Right atrium auricular region (tissue), 2 donors: Measurements from ENCODE around the gene DNAJB11. TPM values are rescaled to one million over a fixed set of nuclear protein-coding genes. Genes with fewer than 3 reads are reported as not detected.
"Not testable (repeated sequence)": the region's sequence is repeated elsewhere in the genome, so short reads cannot be mapped to it uniquely, and the experiment has no call there.

Experiments used
- DNase-seq: peaks from one replicate; pipeline ENCODE4 v3.0.0-alpha.2; 2019; ENCODE audit warnings: low spot score
- H3K27ac ChIP-seq, 2 donors: fragments of 200-600 bp; sonication (generic); 1 replicate in 1 of 2; 2 replicates in 1 of 2; pipeline ENCODE4 v1.5.1; 2016 to 2019
- H3K27me3 ChIP-seq, 2 donors: fragments of 200-600 bp; sonication (generic); one replicate each; pipeline versions ENCODE4 v1.5.1 to v1.6.0; 2017 to 2019
- H3K36me3 ChIP-seq: fragments of 200-600 bp; sonication (generic); one replicate; pipeline ENCODE4 v1.5.1; 2016
- H3K4me1 ChIP-seq, 2 donors: fragments of 200-600 bp; sonication (generic); one replicate each; pipeline versions ENCODE4 v1.5.1 to v1.6.0; 2017 to 2019
- H3K4me3 ChIP-seq, 2 donors: fragments of 200-600 bp; sonication (generic); 1 replicate in 1 of 2; 2 replicates in 1 of 2; pipeline ENCODE4 v1.5.1; 2017 to 2019; ENCODE audit warnings: mild to moderate bottlenecking in 1 of 2, moderate library complexity in 1 of 2
- H3K9me3 ChIP-seq, 2 donors: fragments of 200-600 bp; sonication (generic); one replicate each; pipeline ENCODE4 v1.5.1; 2019
- total RNA-seq, 2 donors: library from RNA; depleted of rRNA; stranded (reverse); fragments of >200 nt; gene quantifications; one replicate each; pipeline ENCODE4 v1.1.0, GENCODE V29; 2016
- TF ChIP-seq, protein P1 (sequence below), 2 donors: fragments of 200-600 bp; sonication (generic); IDR thresholded peaks; one replicate each; pipeline ENCODE4 v1.5.1; 2019; ENCODE audit warnings: antibody characterized with exemption in 2 of 2

Gene DNAJB11
- total RNA-seq, 2 donors from 2014 or later, result 39.1 to 39.3 TPM

DNA sequence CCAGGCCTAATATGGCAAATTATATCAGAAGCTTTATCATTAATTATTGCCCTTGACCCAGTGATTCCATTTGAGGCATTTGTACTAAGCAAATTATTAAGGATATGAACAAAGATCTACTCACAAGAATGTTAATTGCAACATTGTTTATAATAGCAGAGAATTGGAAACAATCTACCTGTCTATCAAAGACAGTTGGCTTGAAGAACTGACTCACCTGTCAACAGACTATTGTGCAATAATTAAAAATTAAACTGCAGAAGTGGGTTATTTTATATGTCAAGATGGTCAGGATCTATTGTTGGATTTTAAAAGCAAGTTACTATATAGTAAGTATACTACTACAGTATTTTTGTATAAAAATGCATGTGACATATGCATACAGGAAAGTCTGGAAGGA lies 63.0 kb downstream of the DNAJB11 start:
- H3K27ac ChIP-seq, result no peak overlapping the region
- no peaks in the 10 kb centered on the region for H3K9me3 ChIP-seq
- H3K27me3 ChIP-seq, result no peaks in the 10 kb centered on the region
- TF ChIP-seq, protein P1, sequence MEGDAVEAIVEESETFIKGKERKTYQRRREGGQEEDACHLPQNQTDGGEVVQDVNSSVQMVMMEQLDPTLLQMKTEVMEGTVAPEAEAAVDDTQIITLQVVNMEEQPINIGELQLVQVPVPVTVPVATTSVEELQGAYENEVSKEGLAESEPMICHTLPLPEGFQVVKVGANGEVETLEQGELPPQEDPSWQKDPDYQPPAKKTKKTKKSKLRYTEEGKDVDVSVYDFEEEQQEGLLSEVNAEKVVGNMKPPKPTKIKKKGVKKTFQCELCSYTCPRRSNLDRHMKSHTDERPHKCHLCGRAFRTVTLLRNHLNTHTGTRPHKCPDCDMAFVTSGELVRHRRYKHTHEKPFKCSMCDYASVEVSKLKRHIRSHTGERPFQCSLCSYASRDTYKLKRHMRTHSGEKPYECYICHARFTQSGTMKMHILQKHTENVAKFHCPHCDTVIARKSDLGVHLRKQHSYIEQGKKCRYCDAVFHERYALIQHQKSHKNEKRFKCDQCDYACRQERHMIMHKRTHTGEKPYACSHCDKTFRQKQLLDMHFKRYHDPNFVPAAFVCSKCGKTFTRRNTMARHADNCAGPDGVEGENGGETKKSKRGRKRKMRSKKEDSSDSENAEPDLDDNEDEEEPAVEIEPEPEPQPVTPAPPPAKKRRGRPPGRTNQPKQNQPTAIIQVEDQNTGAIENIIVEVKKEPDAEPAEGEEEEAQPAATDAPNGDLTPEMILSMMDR (IDR thresholded peaks at IDR 0.05), result no peak
- no peak for DNase-seq
- H3K36me3 ChIP-seq, result no peaks in the 10 kb centered on the region
- no peaks in the 10 kb centered on the region for H3K4me1 ChIP-seq
- no peak overlapping the region for H3K4me3 ChIP-seq

DNA sequence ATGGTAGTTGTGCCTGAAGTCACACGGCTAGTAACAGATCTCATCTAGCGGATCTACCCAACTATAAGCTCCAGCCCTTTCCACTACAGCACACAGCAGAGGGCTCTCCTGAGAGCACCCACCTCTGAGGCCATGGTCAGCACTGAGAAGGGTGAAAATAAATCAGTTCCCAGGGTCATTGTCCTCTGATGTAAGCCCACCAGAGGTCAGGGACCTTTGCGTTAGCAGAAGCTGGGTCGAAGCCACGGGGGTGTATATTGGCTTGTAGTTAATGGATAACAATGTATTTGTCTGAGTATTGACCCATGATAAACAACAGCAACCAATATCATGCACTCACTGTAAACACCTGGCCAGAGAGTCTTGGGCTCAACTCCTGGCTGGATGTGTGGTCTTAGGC lies 63.7 kb downstream of the DNAJB11 start:
- H3K36me3 ChIP-seq, H3K4me3 ChIP-seq, DNase-seq, H3K27ac ChIP-seq, H3K4me1 ChIP-seq, H3K9me3 ChIP-seq, H3K27me3 ChIP-seq: not testable (repeated sequence)

Other genes starting within 250 kb of the DNAJB11 start
- 10 to 100 TPM; 25.1 to 27.4 TPM for gene DGKG, start 208.5 kb upstream of the DNAJB11 start, total RNA-seq
- under 1 TPM in 1 of 2 donors, not detected in 1; 0.67 TPM for gene CRYGS, start 26.3 kb upstream of the DNAJB11 start, total RNA-seq
- gene TBCCD1, start 3.4 kb upstream of the DNAJB11 start, total RNA-seq, result 10 to 100 TPM in 1 of 2 donors, 1 to 10 TPM in 1; 8.6 to 10.3 TPM
- gene AHSG, start 42.3 kb downstream of the DNAJB11 start, total RNA-seq, result not detected
- not detected for gene FETUB, start 69.7 kb downstream of the DNAJB11 start, total RNA-seq
- not detected for gene HRG, start 95.3 kb downstream of the DNAJB11 start, total RNA-seq
- gene KNG1, start 146.6 kb downstream of the DNAJB11 start, total RNA-seq, result under 1 TPM in 1 of 2 donors, not detected in 1; 0.59 TPM
- 100 to 1,000 TPM; 302 to 323 TPM for gene EIF4A2, start 212.9 kb downstream of the DNAJB11 start, total RNA-seq
- gene RFC4, start 235.8 kb downstream of the DNAJB11 start, total RNA-seq, result 1 to 10 TPM; 7.2 to 8.9 TPM